ENCODE data around the gene GNB1.

Gene GNB1

GRCh38 chr1:1922956-1923833 lies 32.3 kb upstream of the GNB1 start:
- no peak for DNase-seq (ENCODE audit: low spot score)

GRCh38 chr1:1922702-1922955 lies 31.7 kb upstream of the GNB1 start:
- no peak for DNase-seq (ENCODE audit: low spot score)

- DNase-seq (ENCODE audit: low spot score) = no peak
These were observed 31.2 kb upstream of the GNB1 start for GRCh38 chr1:1921901-1922701.

- no peak for DNase-seq (ENCODE audit: low spot score)
These were observed 30.6 kb upstream of the GNB1 start for GRCh38 chr1:1921459-1921862.

GRCh38 chr1:1920608-1921458 lies 29.9 kb upstream of the GNB1 start:
- DNase-seq (ENCODE audit: low spot score) = no peak

GRCh38 chr1:1920057-1920607 lies 29.2 kb upstream of the GNB1 start:
- no peak for DNase-seq (ENCODE audit: low spot score)

DNA sequence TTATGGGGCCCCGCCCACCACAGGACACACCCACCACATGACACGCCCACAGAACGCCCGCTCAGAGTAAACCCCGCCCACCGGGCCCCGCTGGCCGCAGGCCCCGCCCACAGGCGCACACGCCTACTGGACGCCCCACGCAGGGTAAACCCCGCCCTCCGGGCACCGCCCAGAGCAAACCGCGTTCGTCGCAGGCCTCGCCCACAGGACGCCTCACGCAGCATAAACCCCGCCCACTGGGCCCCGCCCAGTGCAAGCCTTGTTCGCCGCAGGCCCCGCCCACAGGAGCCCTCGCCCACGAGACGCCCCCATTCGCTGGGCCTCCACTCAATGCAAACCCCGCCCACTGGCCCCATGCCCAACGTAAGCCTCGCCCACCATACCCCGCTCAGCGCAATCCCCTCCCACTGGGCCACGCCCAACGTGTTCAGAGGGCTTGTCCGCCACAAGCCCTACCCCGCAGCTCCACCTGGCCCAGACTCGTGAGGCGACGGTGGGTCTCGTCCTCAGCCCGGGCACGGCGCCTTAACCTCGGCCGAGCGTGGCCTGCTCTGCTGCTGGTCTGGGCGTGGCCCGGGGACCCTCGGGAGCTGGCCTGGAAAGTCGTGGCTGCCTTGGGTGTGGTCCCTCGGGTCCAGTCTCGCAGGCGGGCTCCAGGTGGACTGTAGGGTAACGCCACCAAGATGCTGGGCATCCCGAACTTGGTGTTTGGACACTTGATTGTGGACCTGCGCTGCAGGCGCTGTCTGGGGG lies 28.6 kb upstream of the GNB1 start:
- DNase-seq (ENCODE audit: low spot score) = peak; percentile 100

GRCh38 chr1:1918901-1919303 lies 28.0 kb upstream of the GNB1 start, which contains the start of gene TMEM52:
TMEM52 (minus strand) TSS chr1:1919279; CDS start chr1:1919265, 14 bp downstream.
- no peak for DNase-seq (ENCODE audit: low spot score)

- DNase-seq (ENCODE audit: low spot score) = no peak
These were observed 27.4 kb upstream of the GNB1 start for GRCh38 chr1:1917995-1918900.

DNA sequence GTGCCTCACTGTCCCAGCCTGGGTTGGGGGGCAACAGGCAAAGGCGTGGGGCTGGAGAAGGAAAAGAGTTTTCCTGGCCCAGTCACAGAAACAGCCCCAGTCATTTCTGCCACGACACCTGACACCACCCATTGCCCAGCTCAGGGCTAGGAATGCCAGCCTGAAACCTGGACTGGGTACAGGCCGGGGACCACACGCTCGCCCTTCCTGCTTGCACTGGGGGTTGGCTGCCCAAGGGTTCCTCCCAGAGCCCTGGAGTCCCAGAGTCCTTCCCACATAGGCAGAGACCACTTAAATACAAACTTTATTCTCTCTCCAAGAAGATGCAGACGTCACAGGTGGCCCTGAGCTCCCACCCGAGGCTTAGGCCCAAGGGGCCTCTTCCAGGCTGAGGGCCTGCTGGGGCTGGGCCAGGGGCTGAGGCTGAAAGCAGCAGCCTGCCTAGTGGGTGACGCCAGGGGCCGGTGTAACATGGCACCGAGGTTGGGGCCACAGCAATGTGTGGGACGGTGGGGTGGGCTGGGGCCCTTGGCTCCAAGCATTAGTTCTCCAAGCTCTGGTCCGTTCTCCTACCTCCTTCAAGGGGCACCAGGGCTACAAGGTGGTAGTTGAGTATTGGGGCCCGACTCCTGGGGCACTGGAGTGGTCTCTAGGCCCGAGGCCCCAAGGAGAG lies 26.6 kb upstream of the GNB1 start:
- no peak for DNase-seq (ENCODE audit: low spot score)

- no peak for DNase-seq (ENCODE audit: low spot score)
These were observed 26.0 kb upstream of the GNB1 start for GRCh38 chr1:1916851-1917251.

DNA sequence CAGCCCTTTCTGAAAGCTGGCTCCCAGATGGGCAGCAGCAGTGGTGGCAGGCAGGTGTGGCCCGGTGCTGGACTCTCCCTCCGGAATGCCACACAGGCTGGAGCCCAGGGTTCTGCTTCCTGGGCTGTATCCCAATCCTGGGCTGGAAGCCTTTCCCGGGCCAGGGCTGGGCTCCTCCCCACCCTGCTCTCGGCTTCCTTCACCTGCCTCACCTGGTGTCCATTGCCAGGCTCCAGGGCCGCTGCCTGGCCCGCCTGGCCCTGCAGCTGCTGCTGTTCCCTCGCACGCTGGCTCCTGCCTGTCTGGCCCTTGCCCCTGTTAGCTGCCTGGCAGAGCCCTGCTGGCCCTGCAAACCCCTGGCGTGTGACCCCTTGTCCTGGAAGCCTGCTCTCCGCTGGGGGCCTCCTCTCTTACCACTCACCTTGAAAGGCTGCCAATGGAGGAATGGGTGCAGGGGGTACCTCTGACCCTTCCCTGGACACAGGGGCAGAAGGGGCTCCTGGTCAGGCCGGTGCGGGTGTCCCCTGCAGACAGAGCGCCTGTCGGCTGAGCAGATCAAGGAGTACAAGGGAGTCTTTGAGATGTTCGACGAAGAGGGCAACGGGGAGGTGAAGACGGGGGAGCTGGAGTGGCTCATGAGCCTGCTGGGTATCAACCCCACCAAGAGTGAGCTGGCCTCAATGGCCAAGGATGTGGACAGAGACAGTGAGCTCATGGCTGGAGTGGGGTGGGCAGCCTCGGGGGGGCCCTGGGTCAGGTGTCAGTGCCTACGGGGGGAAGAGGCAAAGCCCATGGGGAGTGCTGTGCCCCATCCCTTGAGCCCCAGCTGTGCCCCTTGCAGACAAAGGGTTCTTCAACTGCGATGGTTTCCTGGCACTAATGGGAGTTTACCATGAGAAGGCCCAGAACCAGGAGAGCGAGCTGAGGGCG lies 25.3 kb upstream of the GNB1 start:
- DNase-seq (ENCODE audit: low spot score) = no peak

- no peak for DNase-seq (ENCODE audit: low spot score)
These were observed 24.2 kb upstream of the GNB1 start, which contains the start of gene CALML6 for GRCh38 chr1:1914971-1915692. CALML6 (plus strand) TSS chr1:1915260; CDS start chr1:1915281, 21 bp downstream.

DNA sequence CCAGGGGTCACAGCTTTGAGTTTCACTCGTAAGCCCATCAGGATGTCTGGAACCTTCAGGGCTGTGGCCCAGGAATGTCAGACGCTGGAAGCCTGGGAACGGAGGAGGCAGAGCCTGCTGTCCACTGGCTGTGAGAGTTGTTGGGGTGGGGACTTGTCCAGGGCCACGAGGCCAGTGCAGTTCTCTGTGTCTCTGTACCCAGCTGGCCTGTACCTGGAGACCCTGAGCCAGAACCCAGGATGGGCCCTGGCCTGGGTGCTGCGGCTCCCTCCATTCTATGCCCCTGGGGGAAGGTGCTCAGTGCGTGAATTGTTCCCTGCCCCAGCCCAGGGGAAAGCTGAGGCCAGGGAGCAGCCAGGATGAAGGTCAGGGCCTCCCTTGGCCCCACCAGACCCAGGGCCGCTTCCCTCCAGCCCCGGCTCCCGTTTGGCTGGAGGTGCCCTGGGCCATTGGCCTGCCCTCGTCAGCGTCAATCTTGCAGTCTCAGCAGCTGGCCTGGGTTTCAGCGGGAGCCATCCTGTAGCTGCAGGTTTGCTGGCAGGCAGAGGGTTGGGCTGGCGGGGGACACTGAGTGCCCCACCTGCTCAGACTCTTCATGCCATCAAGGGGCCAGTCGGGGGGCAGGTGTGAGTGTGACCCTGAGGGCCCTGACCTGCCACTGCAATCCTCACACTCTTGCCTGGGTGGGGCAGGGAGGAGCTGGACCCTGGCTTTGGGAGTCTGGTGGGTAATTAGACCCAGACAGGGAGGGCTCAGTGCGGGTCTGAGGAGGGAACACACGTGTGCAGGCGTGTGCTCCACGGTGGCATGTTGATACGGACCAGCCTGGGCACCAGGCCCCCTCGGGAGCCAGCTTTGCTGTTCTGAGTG lies 23.4 kb upstream of the GNB1 start:
- DNase-seq (ENCODE audit: low spot score) = no peak

GRCh38 chr1:1911350-1912041 lies 20.6 kb upstream of the GNB1 start:
- DNase-seq (ENCODE audit: low spot score) = no peak

DNA sequence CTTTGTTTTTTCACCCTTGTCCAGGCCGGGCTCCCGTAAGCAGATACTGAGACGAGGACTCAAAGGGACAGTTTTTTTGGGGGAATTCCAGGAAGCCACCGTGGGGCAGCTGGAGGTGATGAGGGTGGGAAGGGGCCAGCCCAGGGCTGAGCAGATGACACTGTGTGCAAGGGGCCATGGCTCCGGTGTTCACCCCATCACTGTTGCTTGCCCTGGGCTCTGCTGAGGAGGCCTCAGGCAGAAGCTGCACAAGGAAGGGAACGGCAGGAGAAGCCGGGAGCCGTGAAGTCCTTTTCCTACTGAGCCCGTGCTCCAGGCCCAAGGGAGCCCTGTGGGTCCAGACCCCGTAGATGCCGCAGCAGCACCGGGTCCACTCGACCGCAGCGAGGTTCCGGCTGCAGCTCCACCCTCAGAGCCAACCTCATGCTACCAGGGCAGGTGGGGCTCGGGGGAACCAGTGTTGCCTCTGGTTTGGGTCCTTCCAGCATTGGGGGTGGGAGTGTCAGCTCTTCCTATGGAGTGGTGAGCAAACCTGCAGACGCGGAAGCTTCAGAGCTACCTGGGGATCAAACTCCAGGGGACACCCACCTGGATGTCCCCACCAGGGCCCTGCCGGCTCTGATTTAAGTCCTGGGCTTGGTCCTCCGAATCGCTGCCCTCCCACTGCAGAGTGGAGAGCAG lies 19.9 kb upstream of the GNB1 start:
- DNase-seq (ENCODE audit: low spot score) = no peak
